Keratinocyte (primary cell): ENCODE data around the gene UBE2J2.

Experiments used
- EZH2 ChIP-seq: IDR thresholded peaks from one replicate; pipeline ENCODE4 v1.6.1; 2012; ENCODE audit warnings: inconsistent platforms, mild to moderate bottlenecking, low read length, moderate library complexity
- TF ChIP-seq, protein P1 (sequence below), 3 experiments: IDR thresholded peaks in 1 of 3; conservative IDR thresholded peaks in 1 of 3; optimal IDR thresholded peaks in 1 of 3; 2 replicates in 2 of 3; 3 replicates in 1 of 3; pipeline versions ENCODE3 to v1.5.1; 2011; ENCODE audit warnings: low read length in 3 of 3, mild to moderate bottlenecking in 3 of 3, moderate library complexity in 2 of 3, control low read depth in 1 of 3, inconsistent platforms in 1 of 3; ENCODE audit not compliant: insufficient read depth in 2 of 3; ENCODE audit errors: extremely low read depth in 1 of 3

DNA sequence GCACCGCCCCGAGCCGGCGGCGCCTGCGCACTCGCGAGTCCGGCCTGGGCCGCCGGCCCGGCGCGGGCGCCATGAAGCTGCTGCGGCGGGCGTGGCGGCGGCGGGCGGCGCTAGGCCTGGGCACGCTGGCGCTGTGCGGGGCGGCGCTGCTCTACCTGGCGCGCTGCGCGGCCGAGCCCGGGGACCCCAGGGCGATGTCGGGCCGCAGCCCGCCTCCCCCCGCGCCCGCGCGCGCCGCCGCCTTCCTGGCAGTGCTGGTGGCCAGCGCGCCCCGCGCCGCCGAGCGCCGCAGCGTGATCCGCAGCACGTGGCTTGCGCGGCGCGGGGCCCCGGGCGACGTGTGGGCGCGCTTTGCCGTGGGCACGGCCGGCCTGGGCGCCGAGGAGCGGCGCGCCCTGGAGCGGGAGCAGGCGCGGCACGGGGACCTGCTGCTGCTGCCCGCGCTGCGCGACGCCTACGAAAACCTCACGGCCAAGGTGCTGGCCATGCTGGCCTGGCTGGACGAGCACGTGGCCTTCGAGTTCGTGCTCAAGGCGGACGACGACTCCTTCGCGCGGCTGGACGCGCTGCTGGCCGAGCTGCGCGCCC lies 41.4 kb downstream of the UBE2J2 start, which contains the start of gene B3GALT6:
- TF ChIP-seq, protein P1, sequence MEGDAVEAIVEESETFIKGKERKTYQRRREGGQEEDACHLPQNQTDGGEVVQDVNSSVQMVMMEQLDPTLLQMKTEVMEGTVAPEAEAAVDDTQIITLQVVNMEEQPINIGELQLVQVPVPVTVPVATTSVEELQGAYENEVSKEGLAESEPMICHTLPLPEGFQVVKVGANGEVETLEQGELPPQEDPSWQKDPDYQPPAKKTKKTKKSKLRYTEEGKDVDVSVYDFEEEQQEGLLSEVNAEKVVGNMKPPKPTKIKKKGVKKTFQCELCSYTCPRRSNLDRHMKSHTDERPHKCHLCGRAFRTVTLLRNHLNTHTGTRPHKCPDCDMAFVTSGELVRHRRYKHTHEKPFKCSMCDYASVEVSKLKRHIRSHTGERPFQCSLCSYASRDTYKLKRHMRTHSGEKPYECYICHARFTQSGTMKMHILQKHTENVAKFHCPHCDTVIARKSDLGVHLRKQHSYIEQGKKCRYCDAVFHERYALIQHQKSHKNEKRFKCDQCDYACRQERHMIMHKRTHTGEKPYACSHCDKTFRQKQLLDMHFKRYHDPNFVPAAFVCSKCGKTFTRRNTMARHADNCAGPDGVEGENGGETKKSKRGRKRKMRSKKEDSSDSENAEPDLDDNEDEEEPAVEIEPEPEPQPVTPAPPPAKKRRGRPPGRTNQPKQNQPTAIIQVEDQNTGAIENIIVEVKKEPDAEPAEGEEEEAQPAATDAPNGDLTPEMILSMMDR (optimal IDR thresholded peaks at IDR 0.05 in 1 of 3, IDR thresholded peaks at IDR 0.05 in 1 of 3, conservative IDR thresholded peaks at IDR 0.05 in 1 of 3; ENCODE audit: extremely low read depth in 1 of 3, insufficient read depth in 2 of 3, low read length in 3 of 3), result no peak
- TF ChIP-seq EZH2, result no peak
